Calu3 (cell line): Measurements from ENCODE around the gene TRMU. TPM values are rescaled to one million over a fixed set of nuclear protein-coding genes. Genes with fewer than 3 reads are reported as not detected.
A peak's percentile ranks its signal among the peaks of the same experiment; 100 is the strongest.

Experiments used
- BruUV-seq: library from RNA; stranded (reverse); fragments of 400-500 nt; replicated peaks from 2 replicates; lab custom pipeline; 2021; lab: Mats Ljungman, UMichigan
- CTCF ChIA-PET: fragments of 300-600 bp; sonication (Branson Sonifier 250); formaldehyde crosslinking; loops from one replicate; lab custom pipeline; 2022; ENCODE audit warnings: antibody characterized with exemption; lab: Charles Lee
- DNase-seq: peaks from one replicate; pipeline ENCODE4 v3.0.0; 2022
- H3K27ac Mint-ChIP-seq: one replicate; pipeline ENCODE4 v1.8.0; 2022; ENCODE audit warnings: mixed read lengths; ENCODE audit not compliant: unreplicated experiment
- H3K27me3 Mint-ChIP-seq: one replicate; pipeline ENCODE4 v1.8.0; 2022; ENCODE audit warnings: mixed read lengths; ENCODE audit not compliant: unreplicated experiment
- H3K36me3 Mint-ChIP-seq: one replicate; pipeline ENCODE4 v1.8.0; 2022; ENCODE audit warnings: mild to moderate bottlenecking, moderate library complexity, mixed read lengths; ENCODE audit not compliant: insufficient read depth, unreplicated experiment
- H3K4me1 Mint-ChIP-seq: one replicate; pipeline ENCODE4 v1.8.0; 2022; ENCODE audit warnings: mild to moderate bottlenecking, low read depth, mixed read lengths; ENCODE audit not compliant: unreplicated experiment
- H3K4me3 Mint-ChIP-seq: one replicate; pipeline ENCODE4 v1.8.0; 2022; ENCODE audit warnings: mild to moderate bottlenecking, low read depth, moderate library complexity, mixed read lengths; ENCODE audit not compliant: unreplicated experiment
- H3K9me3 Mint-ChIP-seq: one replicate; pipeline ENCODE4 v1.8.0; 2022; ENCODE audit warnings: low read depth, mixed read lengths; ENCODE audit not compliant: unreplicated experiment
- CTCF ChIP-seq: fragments of 200-600 bp; IDR thresholded peaks from one replicate; pipeline ENCODE4 v1.8.0; 2022; ENCODE audit warnings: antibody characterized with exemption; ENCODE audit not compliant: unreplicated experiment
- intact Hi-C: fragments of 100-400 bp; cut with micrococcal nuclease; formaldehyde crosslinking; loops from one replicate; pipeline ENCODE4 v1.10.0; 2022; ENCODE audit not compliant: unreplicated experiment
- total RNA-seq: library from RNA; stranded (reverse); gene quantifications from 2 replicates; pipeline ENCODE4 v1.2.3, GENCODE V29; 2022

TRMU gene
- total RNA-seq, 1 experiment from 2014 or later = 79.6 TPM

DNA sequence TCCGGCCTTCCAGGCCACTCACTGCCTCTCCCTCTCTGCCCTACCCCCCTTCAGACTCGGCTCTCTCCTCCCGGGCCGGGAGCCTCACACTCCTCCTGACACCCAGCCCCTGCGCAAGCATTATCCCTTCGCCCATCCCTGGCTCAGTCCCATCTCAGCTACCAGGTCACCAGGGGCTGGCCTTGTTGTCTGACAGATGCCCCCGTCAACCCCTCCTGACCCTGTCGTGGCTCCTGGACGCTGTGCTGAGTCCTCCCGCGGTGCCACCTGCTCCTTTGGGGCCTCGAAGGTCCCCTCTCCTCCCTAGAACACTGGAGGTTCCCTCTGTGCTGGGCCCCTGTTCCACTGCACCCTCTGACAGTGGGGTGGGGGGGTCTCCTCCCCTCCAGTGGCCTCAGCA is 32.9 kb downstream of the TRMU start:
- H3K9me3 Mint-ChIP-seq = no peaks in the 10 kb centered on the region
- TF ChIP-seq CTCF = no peak
- H3K36me3 Mint-ChIP-seq = peaks cover 27% of the 10 kb centered on the region
- intact Hi-C loops = loop anchor here (5.0 kb wide), 1 partner anchor 174 kb away; no protein-coding TSS in a partner anchor
- CTCF ChIA-PET = interaction anchor here (0.7 to 1.8 kb wide), 11 partner anchors 10 to 207 kb away, joined by 4 to 37 read pairs (median 7); partner anchors contain the start of gene TRMU
- BruUV-seq = no TSS peak
- no peak overlapping the region for H3K4me3 Mint-ChIP-seq
- no peak for DNase-seq
- H3K27ac Mint-ChIP-seq = peak overlapping the region; percentile 54
- H3K4me1 Mint-ChIP-seq = peaks cover 50% of the 10 kb centered on the region
- H3K27me3 Mint-ChIP-seq = no peaks in the 10 kb centered on the region

DNA sequence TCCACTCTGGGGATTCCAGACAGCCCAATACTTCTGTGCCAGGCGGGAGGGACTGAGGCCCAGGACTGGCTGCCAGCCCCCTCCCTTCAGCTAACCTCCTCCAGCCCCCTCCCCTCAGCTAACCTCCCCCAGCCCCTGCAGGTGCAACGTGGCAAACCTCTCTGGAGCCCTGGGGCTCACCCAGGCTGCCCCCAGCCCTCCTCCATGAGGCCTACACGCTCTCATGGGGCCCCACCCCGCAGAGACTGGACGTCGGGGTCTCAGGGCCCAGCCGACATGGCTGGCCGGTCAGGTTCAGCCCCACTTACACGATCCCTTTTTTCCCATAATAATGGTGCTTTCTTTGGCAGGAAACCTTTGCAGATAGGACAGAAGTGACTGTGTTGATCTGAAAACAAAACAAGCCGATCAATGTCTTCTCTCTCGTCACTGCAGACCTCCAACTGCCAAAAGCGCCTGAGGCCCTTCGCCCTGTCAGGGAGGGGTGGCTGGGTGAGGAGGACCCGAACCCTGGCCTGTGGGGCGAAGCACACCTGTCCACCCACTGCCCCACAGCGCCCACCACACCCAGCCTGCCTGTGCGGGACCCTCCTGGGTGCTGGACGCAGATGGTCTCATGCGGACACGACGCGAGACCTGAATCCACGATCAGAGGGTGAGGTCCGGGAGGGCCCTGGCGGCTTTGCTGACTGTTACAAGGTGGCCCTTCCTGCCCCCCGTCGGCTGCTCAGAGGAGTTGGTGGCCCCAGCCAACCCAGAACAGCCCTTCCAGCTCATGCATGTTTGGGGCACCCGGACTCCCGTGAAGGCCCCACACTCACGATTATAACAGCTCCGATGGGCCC is 33.6 kb downstream of the TRMU start:
- no peak for TF ChIP-seq CTCF
- Mint-ChIP-seq H3K4me3 (no peak overlapping the region), H3K27ac (peak overlapping the region; percentile 54), H3K36me3 (peaks cover 23% of the 10 kb centered on the region), H3K9me3 (no peaks in the 10 kb centered on the region), H3K27me3 (no peaks in the 10 kb centered on the region), H3K4me1 (peaks cover 54% of the 10 kb centered on the region)
- intact Hi-C loops = loop anchor here (5.0 kb wide), 1 partner anchor 173 kb away; no protein-coding TSS in a partner anchor
- BruUV-seq = no TSS peak
- CTCF ChIA-PET = interaction anchor here (0.7 to 1.8 kb wide), 2 partner anchors 12 to 14 kb away, joined by 4 to 8 read pairs; no protein-coding TSS in a partner anchor
- no peak for DNase-seq

GRCh38 chr22:46369716-46370583 is 34.4 kb downstream of the TRMU start:
- intact Hi-C loops = loop anchor here (5.0 kb wide), 1 partner anchor 172 kb away; no protein-coding TSS in a partner anchor
- CTCF ChIA-PET = interaction anchor here (1.8 kb wide), 1 partner anchor 11 kb away, joined by 4 read pairs; no protein-coding TSS in a partner anchor

More at GRCh38 chr22:46369716-46370583, 34.4 kb downstream of the TRMU start:
- H3K4me1 Mint-ChIP-seq = peaks cover 58% of the 10 kb centered on the region
- H3K27me3 Mint-ChIP-seq = no peaks in the 10 kb centered on the region
- DNase-seq = no peak
- no peak for TF ChIP-seq CTCF
- H3K4me3 Mint-ChIP-seq = peak overlapping the region; percentile 22
- no peaks in the 10 kb centered on the region for H3K9me3 Mint-ChIP-seq
- peak overlapping the region; percentile 57 for H3K27ac Mint-ChIP-seq
- peaks cover 17% of the 10 kb centered on the region for H3K36me3 Mint-ChIP-seq
- BruUV-seq = no TSS peak
